Cerebellar cortex (tissue), 1 donor: Measurements from ENCODE around the gene BTG2.
"Not testable (repeated sequence)": the region's sequence is repeated elsewhere in the genome, so short reads cannot be mapped to it uniquely, and the experiment has no call there.

ENCODE experiments used
- DNase-seq: peaks from one replicate; pipeline ENCODE4 v3.0.0-alpha.2; 2015; ENCODE audit warnings: low spot score

The BTG2 gene

GRCh38 chr1:203295796-203296195, 9.5 kb upstream of the BTG2 start:
- no peak for DNase-seq

GRCh38 chr1:203296460-203297073, 8.8 kb upstream of the BTG2 start:
- no peak for DNase-seq

GRCh38 chr1:203299169-203299568, 6.2 kb upstream of the BTG2 start:
- DNase-seq, result no peak

- DNase-seq, result not testable (repeated sequence)
Measured at GRCh38 chr1:203299719-203300429, 5.4 kb upstream of the BTG2 start.

- no peak for DNase-seq
Measured at GRCh38 chr1:203300441-203301330, 4.6 kb upstream of the BTG2 start.

GRCh38 chr1:203301331-203301668, 4.0 kb upstream of the BTG2 start:
- no peak for DNase-seq

- DNase-seq, result no peak
Measured at GRCh38 chr1:203302456-203302855, 2.9 kb upstream of the BTG2 start.

GRCh38 chr1:203302894-203303293, 2.4 kb upstream of the BTG2 start:
- no peak for DNase-seq

GRCh38 chr1:203304391-203304918, 864 bp upstream of the BTG2 start:
- no peak for DNase-seq

GRCh38 chr1:203305809-203306088, 430 bp downstream of the BTG2 start:
- no peak for DNase-seq

GRCh38 chr1:203306089-203306964, 1.0 kb downstream of the BTG2 start:
- peak; percentile 75 for DNase-seq

GRCh38 chr1:203306965-203307541, 1.7 kb downstream of the BTG2 start:
- DNase-seq, result no peak

GRCh38 chr1:203307641-203308126, 2.4 kb downstream of the BTG2 start:
- DNase-seq, result no peak

- DNase-seq, result no peak
Measured at GRCh38 chr1:203308328-203308922, 3.1 kb downstream of the BTG2 start.

- no peak for DNase-seq
Measured at GRCh38 chr1:203308923-203309331, 3.6 kb downstream of the BTG2 start.

GRCh38 chr1:203311368-203312301, 6.3 kb downstream of the BTG2 start:
- DNase-seq, result no peak

- not testable (repeated sequence) for DNase-seq
Measured at GRCh38 chr1:203314025-203314759, 8.9 kb downstream of the BTG2 start.

GRCh38 chr1:203316626-203317093, 11.3 kb downstream of the BTG2 start:
- DNase-seq, result no peak
